Activated T-helper 1 cell treated with Interleukin-2 at 50 U/mL for 16 hours (primary cell): Measurements from ENCODE around the gene KRTAP10-11.
"Not testable (repeated sequence)": the region's sequence is repeated elsewhere in the genome, so short reads cannot be mapped to it uniquely, and the experiment has no call there.

Experiments used
- DNase-seq: peaks from one replicate; pipeline ENCODE4 v3.0.0-alpha.2; 2020; ENCODE audit warnings: low read depth

KRTAP10-11 gene

GRCh38 chr21:44638506-44639330 lies 7.5 kb upstream of the KRTAP10-11 start:
- DNase-seq = not testable (repeated sequence)

- no peak for DNase-seq
Observed at GRCh38 chr21:44639331-44639655, 6.9 kb upstream of the KRTAP10-11 start.

- no peak for DNase-seq
Observed at GRCh38 chr21:44640761-44641160, 5.5 kb upstream of the KRTAP10-11 start.

GRCh38 chr21:44643741-44644310 lies 2.4 kb upstream of the KRTAP10-11 start:
- DNase-seq = no peak

- DNase-seq = no peak
Observed at GRCh38 chr21:44644878-44645277, 1.3 kb upstream of the KRTAP10-11 start.

- DNase-seq = no peak
Observed at GRCh38 chr21:44647222-44647552, 973 bp downstream of the KRTAP10-11 start.

GRCh38 chr21:44648557-44649311 lies 2.5 kb downstream of the KRTAP10-11 start:
- DNase-seq = no peak

- no peak for DNase-seq
Observed at GRCh38 chr21:44649521-44650100, 3.4 kb downstream of the KRTAP10-11 start.

- no peak for DNase-seq
Observed at GRCh38 chr21:44650265-44650972, 4.2 kb downstream of the KRTAP10-11 start.

GRCh38 chr21:44650973-44651675 lies 4.9 kb downstream of the KRTAP10-11 start:
- no peak for DNase-seq

- DNase-seq = no peak
Observed at GRCh38 chr21:44653123-44653522, 6.9 kb downstream of the KRTAP10-11 start.

- DNase-seq = peak; percentile 40
Observed at GRCh38 chr21:44653656-44654575, 7.7 kb downstream of the KRTAP10-11 start.

GRCh38 chr21:44654576-44655175 lies 8.5 kb downstream of the KRTAP10-11 start, which contains the start of gene KRTAP12-4:
Gene KRTAP12-4, minus strand, starts transcription at chr21:44654659. Its CDS starts 45 bp downstream, at chr21:44654614.
- no peak for DNase-seq

GRCh38 chr21:44656868-44657267 lies 10.7 kb downstream of the KRTAP10-11 start:
- DNase-seq = no peak

GRCh38 chr21:44657635-44658540 lies 11.7 kb downstream of the KRTAP10-11 start, which contains the start of gene KRTAP12-3:
Gene KRTAP12-3, plus strand, starts transcription at chr21:44657932. Its CDS starts 48 bp downstream, at chr21:44657980.
- DNase-seq = peak; percentile 41

- no peak for DNase-seq
Observed at GRCh38 chr21:44658541-44658910, 12.3 kb downstream of the KRTAP10-11 start.

- no peak for DNase-seq
Observed at GRCh38 chr21:44658913-44659595, 12.8 kb downstream of the KRTAP10-11 start.

- DNase-seq = not testable (repeated sequence)
Observed at GRCh38 chr21:44661567-44661966, 15.4 kb downstream of the KRTAP10-11 start.
